Left lung (tissue), 10 donors: ENCODE data around the gene EVPL. TPM values are rescaled to one million over a fixed set of nuclear protein-coding genes. Genes with fewer than 3 reads are reported as not detected.

Source experiments
- ATAC-seq: fragments of 200-7000 bp; cut with Tn5 transposase; one replicate; pipeline ENCODE4 v1.9.1; 2020; ENCODE audit warnings: moderate library complexity
- DNase-seq, 4 donors: peaks; one replicate each; pipeline ENCODE4 v3.0.0-alpha.2; 2013 to 2020
- H3K27ac ChIP-seq, 2 donors: fragments of 200-600 bp; sonication (generic) in 1 of 2; one replicate each; pipeline versions ENCODE4 v1.5.0 to v1.8.0; 2020 to 2021
- H3K27me3 ChIP-seq, 2 donors: fragments of 200-600 bp; sonication (generic) in 1 of 2; one replicate each; pipeline versions ENCODE4 v1.5.0 to v1.8.0; 2020 to 2021
- H3K36me3 ChIP-seq, 2 donors: fragments of 200-600 bp; sonication (generic) in 1 of 2; one replicate each; pipeline versions ENCODE4 v1.5.0 to v1.8.0; 2020 to 2021
- H3K4me1 ChIP-seq, 2 donors: fragments of 200-600 bp; one replicate each; pipeline ENCODE4 v1.8.0; 2021
- H3K4me3 ChIP-seq, 2 donors: fragments of 200-600 bp; sonication (generic) in 1 of 2; one replicate each; pipeline versions ENCODE4 v1.5.0 to v1.8.0; 2020 to 2021; ENCODE audit warnings: mild to moderate bottlenecking in 1 of 2
- H3K9me3 ChIP-seq, 2 donors: fragments of 200-600 bp; sonication (generic) in 1 of 2; one replicate each; pipeline versions ENCODE4 v1.5.0 to v1.8.0; 2020 to 2021
- CTCF ChIP-seq, 2 donors: fragments of 200-600 bp; sonication (generic) in 1 of 2; IDR thresholded peaks; one replicate each; pipeline versions ENCODE4 v1.5.0 to v1.8.0; 2021; ENCODE audit warnings: antibody characterized with exemption in 2 of 2
- intact Hi-C, 2 donors: fragments of 100-400 bp; cut with DNase I; formaldehyde crosslinking; loops; one replicate each; pipeline versions ENCODE4 v1.11.2 to v1.14.2; 2022
- polyA plus RNA-seq, 6 donors: library from polyadenylated mRNA; unstranded; fragments of 120-200 nt; gene quantifications; one replicate each; pipeline ENCODE4 v1.2.1, GENCODE V29; 2013; ENCODE audit not compliant: insufficient read length in 6 of 6
- total RNA-seq, 2 donors: library from RNA; stranded (reverse); fragmentation: NEBNext Ultra II Directional; extraction: Animal tissue kit (Norgen Biotek cat#: 25700); gene quantifications; one replicate each; pipeline ENCODE4 v1.2.1, GENCODE V29; 2021
- donor health status: DM: no; HTN: yes; CAD: no.
- donor health status: DM: no; HTN: no; CAD: no.

EVPL gene
- total and polyA plus RNA-seq, 8 donors: 23.3 to 53.1 (median 43.9) TPM

GRCh38 chr17:76017481-76018339, 9.4 kb downstream of the EVPL start:
- no peaks in the 10 kb centered on the region for H3K9me3 ChIP-seq
- peaks cover 0 to 21% of the 10 kb centered on the region in 2 donors for H3K36me3 ChIP-seq
- intact Hi-C loops: no loop called here
- no peak overlapping the region for H3K4me3 ChIP-seq
- no peak overlapping the region for H3K27ac ChIP-seq
- peaks cover 0 to 3% of the 10 kb centered on the region in 2 donors for H3K4me1 ChIP-seq
- no peak for TF ChIP-seq CTCF (IDR thresholded peaks at IDR 0.05)
- peaks cover 0 to 14% of the 10 kb centered on the region in 2 donors for H3K27me3 ChIP-seq
- DNase-seq (no peak), ATAC-seq (no peak)

GRCh38 chr17:76014925-76015261, 12.2 kb downstream of the EVPL start:
- Histone ChIP-seq H3K4me3 (no peak overlapping the region), H3K9me3 (no peaks in the 10 kb centered on the region), H3K4me1 (peaks cover 0 to 3% of the 10 kb centered on the region in 2 donors), H3K27ac (no peak overlapping the region), H3K27me3 (no peaks in the 10 kb centered on the region), H3K36me3 (peaks cover 0 to 15% of the 10 kb centered on the region in 2 donors)
- ATAC-seq (no peak), DNase-seq (peak in 1 of 4 donors; percentile 75)
- intact Hi-C loops: no loop called here
- no peak for TF ChIP-seq CTCF (IDR thresholded peaks at IDR 0.05)

GRCh38 chr17:76014100-76014924, 12.8 kb downstream of the EVPL start:
- no peak overlapping the region for H3K4me3 ChIP-seq

GRCh38 chr17:76013377-76013932, 13.7 kb downstream of the EVPL start:
- Histone ChIP-seq H3K4me1 (peaks cover 0 to 3% of the 10 kb centered on the region in 2 donors), H3K9me3 (no peaks in the 10 kb centered on the region), H3K27ac (no peak overlapping the region), H3K27me3 (no peaks in the 10 kb centered on the region), H3K4me3 (no peak overlapping the region), H3K36me3 (peaks cover 0 to 30% of the 10 kb centered on the region in 2 donors)
- intact Hi-C loops: no loop called here
- ATAC-seq (no peak), DNase-seq (no peak)
- no peak for TF ChIP-seq CTCF (IDR thresholded peaks at IDR 0.05)

More at GRCh38 chr17:76014100-76014924, 12.8 kb downstream of the EVPL start:
- intact Hi-C loops: no loop called here
- peak; percentile 95 for ATAC-seq
- Histone ChIP-seq H3K27ac (no peak overlapping the region), H3K36me3 (peaks cover 0 to 21% of the 10 kb centered on the region in 2 donors), H3K27me3 (no peaks in the 10 kb centered on the region), H3K4me1 (peaks cover 0 to 3% of the 10 kb centered on the region in 2 donors), H3K9me3 (no peaks in the 10 kb centered on the region)
- TF ChIP-seq CTCF (IDR thresholded peaks at IDR 0.05): peak; percentile 97 to 98
- peak; percentile 46 to 91 (median 70) for DNase-seq
